Measurements from ENCODE around the gene ZDHHC19.
"Not testable (repeated sequence)": the region's sequence is repeated elsewhere in the genome, so short reads cannot be mapped to it uniquely, and the experiment has no call there.

The ZDHHC19 gene

GRCh38 chr3:196207159-196207832, 3.9 kb downstream of the ZDHHC19 start:
- no peak for DNase-seq (ENCODE audit: extremely low spot score, insufficient read length, low read depth)
- FAIRE-seq, result no peak

- DNase-seq (ENCODE audit: extremely low spot score, insufficient read length, low read depth); FAIRE-seq: not testable (repeated sequence)
Measured at GRCh38 chr3:196205442-196206205, 5.6 kb downstream of the ZDHHC19 start.

- FAIRE-seq, result no peak
- no peak for DNase-seq (ENCODE audit: extremely low spot score, insufficient read length, low read depth)
Measured at GRCh38 chr3:196203846-196204245, 7.4 kb downstream of the ZDHHC19 start.

- no peak for FAIRE-seq
- DNase-seq (ENCODE audit: extremely low spot score, insufficient read length, low read depth), result no peak
Measured at GRCh38 chr3:196202516-196202970, 8.7 kb downstream of the ZDHHC19 start.

GRCh38 chr3:196198771-196199753, 12.1 kb downstream of the ZDHHC19 start:
- DNase-seq (ENCODE audit: extremely low spot score, insufficient read length, low read depth), result no peak
- no peak for FAIRE-seq

GRCh38 chr3:196198081-196198675, 13.0 kb downstream of the ZDHHC19 start:
- DNase-seq (ENCODE audit: extremely low spot score, insufficient read length, low read depth), result no peak
- FAIRE-seq, result no peak

- no peak for DNase-seq (ENCODE audit: extremely low spot score, insufficient read length, low read depth)
- FAIRE-seq, result no peak
Measured at GRCh38 chr3:196197524-196197923, 13.7 kb downstream of the ZDHHC19 start.

GRCh38 chr3:196195664-196196265, 15.4 kb downstream of the ZDHHC19 start:
- FAIRE-seq (no peak), DNase-seq (ENCODE audit: extremely low spot score, insufficient read length, low read depth) (no peak)

- no peak for FAIRE-seq
Measured at GRCh38 chr3:196194542-196194915, 16.7 kb downstream of the ZDHHC19 start.

GRCh38 chr3:196193736-196194541, 17.3 kb downstream of the ZDHHC19 start:
- no peak for FAIRE-seq
- no peak for DNase-seq (ENCODE audit: extremely low spot score, insufficient read length, low read depth)

More at GRCh38 chr3:196194542-196194915, 16.7 kb downstream of the ZDHHC19 start:
- no peak for DNase-seq (ENCODE audit: extremely low spot score, insufficient read length, low read depth)

GRCh38 chr3:196193133-196193735, 18.0 kb downstream of the ZDHHC19 start:
- FAIRE-seq (no peak), DNase-seq (ENCODE audit: extremely low spot score, insufficient read length, low read depth) (no peak)

- FAIRE-seq, result no peak
- no peak for DNase-seq (ENCODE audit: extremely low spot score, insufficient read length, low read depth)
Measured at GRCh38 chr3:196192524-196193051, 18.6 kb downstream of the ZDHHC19 start.

- DNase-seq (ENCODE audit: extremely low spot score, insufficient read length, low read depth), result no peak
- peak; percentile 93 for FAIRE-seq
Measured at GRCh38 chr3:196192036-196192523, 19.1 kb downstream of the ZDHHC19 start.

GRCh38 chr3:196189566-196190347, 21.4 kb downstream of the ZDHHC19 start:
- DNase-seq (ENCODE audit: extremely low spot score, insufficient read length, low read depth), result no peak
- no peak for FAIRE-seq

GRCh38 chr3:196186651-196187573, 24.3 kb downstream of the ZDHHC19 start:
- DNase-seq (ENCODE audit: extremely low spot score, insufficient read length, low read depth) (no peak), FAIRE-seq (peak; percentile 79)

- FAIRE-seq, result no peak
- DNase-seq (ENCODE audit: extremely low spot score, insufficient read length, low read depth), result no peak
Measured at GRCh38 chr3:196184881-196185280, 26.3 kb downstream of the ZDHHC19 start.
